Coronary artery (tissue), 2 donors: ENCODE results near the gene CDC123.
"Not testable (repeated sequence)": the region's sequence is repeated elsewhere in the genome, so short reads cannot be mapped to it uniquely, and the experiment has no call there.

Source experiments
- DNase-seq: peaks from one replicate; pipeline ENCODE4 v3.0.0-alpha.2; 2017; ENCODE audit warnings: low spot score
- H3K27ac ChIP-seq, 2 donors: fragments of 200-600 bp; sonication (generic); one replicate each; pipeline ENCODE4 v1.5.1; 2016 to 2019
- H3K4me3 ChIP-seq: fragments of 200-600 bp; sonication (generic); 2 replicates; pipeline ENCODE4 v1.5.1; 2016; ENCODE audit warnings: mild to moderate bottlenecking, moderate library complexity
- CTCF ChIP-seq: fragments of 200-600 bp; sonication (generic); IDR thresholded peaks from one replicate; pipeline ENCODE4 v1.5.1; 2019; ENCODE audit warnings: antibody characterized with exemption

Gene CDC123

GRCh38 chr10:12213621-12214020, 17.6 kb downstream of the CDC123 start:
- TF ChIP-seq CTCF, result no peak
- no peak overlapping the region for H3K4me3 ChIP-seq
- DNase-seq, result no peak
- no peak overlapping the region for H3K27ac ChIP-seq

- DNase-seq, result no peak
- TF ChIP-seq CTCF, result no peak
- Histone ChIP-seq H3K4me3 (no peak overlapping the region), H3K27ac (no peak overlapping the region)
Measured at GRCh38 chr10:12214093-12214492, 18.1 kb downstream of the CDC123 start.

- H3K27ac ChIP-seq, result peak overlapping the region; percentile 43 to 44
- no peak for DNase-seq
- peak; percentile 43 for TF ChIP-seq CTCF
- H3K4me3 ChIP-seq, result peak overlapping the region; percentile 36
Measured at GRCh38 chr10:12214763-12215218, 18.8 kb downstream of the CDC123 start.

GRCh38 chr10:12218991-12219390, 23.0 kb downstream of the CDC123 start:
- H3K4me3 ChIP-seq, result no peak overlapping the region
- no peak for TF ChIP-seq CTCF
- H3K27ac ChIP-seq, result no peak overlapping the region
- DNase-seq, result no peak

- no peak for DNase-seq
- TF ChIP-seq CTCF, result no peak
- H3K27ac ChIP-seq, result peak overlapping the region; percentile 52 to 67
Measured at GRCh38 chr10:12221323-12222298, 25.6 kb downstream of the CDC123 start.

GRCh38 chr10:12225444-12225843, 29.5 kb downstream of the CDC123 start:
- Histone ChIP-seq H3K4me3 (no peak overlapping the region), H3K27ac (no peak overlapping the region)
- no peak for TF ChIP-seq CTCF
- DNase-seq, result no peak

More at GRCh38 chr10:12221323-12222298, 25.6 kb downstream of the CDC123 start:
- no peak overlapping the region for H3K4me3 ChIP-seq

GRCh38 chr10:12226438-12226837, 30.4 kb downstream of the CDC123 start:
- H3K4me3 ChIP-seq, H3K27ac ChIP-seq: not testable (repeated sequence)

More at GRCh38 chr10:12226438-12226837, 30.4 kb downstream of the CDC123 start:
- not testable (repeated sequence) for DNase-seq
